Measurements from ENCODE around the gene KCNIP4. TPM values are rescaled to one million over a fixed set of nuclear protein-coding genes. Genes with fewer than 3 reads are reported as not detected.

Gene KCNIP4
- total and polyA plus RNA-seq, 2 experiments from 2014 or later = 0.69 to 1.00 TPM

- Histone ChIP-seq H3K4me1 (ENCODE audit: insufficient read depth) (no peaks in the 10 kb centered on the region), H3K9me3 (ENCODE audit: low read depth) (no peaks in the 10 kb centered on the region), H4K20me1 (ENCODE audit: insufficient read depth, poor library complexity, severe bottlenecking) (no peaks in the 10 kb centered on the region), H3K4me2 (no peak overlapping the region), H3K27me3 (no peaks in the 10 kb centered on the region), H3K27ac (no peak overlapping the region), H2AFZ (no peak overlapping the region), H3K79me2 (no peaks in the 10 kb centered on the region), H3K4me3 (no peak overlapping the region), H3K36me3 (replicated peaks; ENCODE audit: insufficient read depth, low read depth) (no peaks in the 10 kb centered on the region), H3K9me2 (replicated peaks; ENCODE audit: insufficient read depth) (no peaks in the 10 kb centered on the region)
- no peak for TF ChIP-seq EZH2 (IDR thresholded peaks at IDR 0.05; ENCODE audit: borderline replicate concordance)
- no peak for TF ChIP-seq EZH2phosphoT487 (IDR thresholded peaks at IDR 0.05; ENCODE audit: low read depth, severe bottlenecking, unreplicated experiment)
- TF ChIP-seq CTCF (IDR thresholded peaks at IDR 0.05; ENCODE audit: poor library complexity) = peak; percentile 85
- 38% methylated on average over 8 of the region's 8 CpGs for WGBS (ENCODE audit: low lambda C conversion rate, missing lambda C conversion rate)
- peak; percentile 75 for DNase-seq (ENCODE audit: low spot score)
These were observed 182.7 kb downstream of the KCNIP4 start for GRCh38 chr4:21765810-21766407.

DNA sequence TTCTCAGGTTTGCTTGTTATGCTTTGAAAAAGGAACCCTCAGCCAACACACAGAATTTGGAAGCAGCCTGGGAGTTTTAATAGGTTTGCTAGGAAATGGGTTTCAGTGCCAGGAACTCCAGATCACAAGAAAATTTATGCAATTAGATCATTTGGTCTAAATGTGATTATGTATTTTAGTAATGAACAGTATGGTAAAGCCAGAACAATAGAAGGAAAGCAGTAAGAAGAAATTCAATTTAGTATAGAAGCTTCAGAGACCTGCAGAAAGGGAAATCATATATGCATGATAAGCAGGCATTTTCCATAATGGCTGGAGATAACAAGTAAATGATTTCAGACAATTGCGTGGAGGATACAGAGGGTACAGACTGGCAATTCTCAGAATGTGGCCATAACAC is 184.7 kb downstream of the KCNIP4 start:
- Histone ChIP-seq H3K4me2 (no peak overlapping the region), H2AFZ (no peak overlapping the region), H4K20me1 (ENCODE audit: insufficient read depth, poor library complexity, severe bottlenecking) (no peaks in the 10 kb centered on the region), H3K9me3 (ENCODE audit: low read depth) (no peaks in the 10 kb centered on the region), H3K9me2 (replicated peaks; ENCODE audit: insufficient read depth) (no peaks in the 10 kb centered on the region), H3K27ac (no peak overlapping the region), H3K36me3 (replicated peaks; ENCODE audit: insufficient read depth, low read depth) (no peaks in the 10 kb centered on the region), H3K4me3 (no peak overlapping the region), H3K79me2 (no peaks in the 10 kb centered on the region), H3K27me3 (no peaks in the 10 kb centered on the region), H3K4me1 (ENCODE audit: insufficient read depth) (no peaks in the 10 kb centered on the region)
- TF ChIP-seq CTCF (IDR thresholded peaks at IDR 0.05; ENCODE audit: poor library complexity) (no peak), EZH2phosphoT487 (IDR thresholded peaks at IDR 0.05; ENCODE audit: low read depth, severe bottlenecking, unreplicated experiment) (no peak), EZH2 (IDR thresholded peaks at IDR 0.05; ENCODE audit: borderline replicate concordance) (no peak)
- 81% methylated on average over 1 of the region's 1 CpG for WGBS (ENCODE audit: low lambda C conversion rate, missing lambda C conversion rate)
- no peak for DNase-seq (ENCODE audit: low spot score)

- no peaks in the 10 kb centered on the region for H3K9me2 ChIP-seq (replicated peaks; ENCODE audit: insufficient read depth)
- no peak overlapping the region for H3K27ac ChIP-seq
- no peak for DNase-seq (ENCODE audit: low spot score)
- no peak overlapping the region for H2AFZ ChIP-seq
- no peaks in the 10 kb centered on the region for H3K36me3 ChIP-seq (replicated peaks; ENCODE audit: insufficient read depth, low read depth)
- H3K9me3 ChIP-seq (ENCODE audit: low read depth) = no peaks in the 10 kb centered on the region
- H3K4me2 ChIP-seq = no peak overlapping the region
- H4K20me1 ChIP-seq (ENCODE audit: insufficient read depth, poor library complexity, severe bottlenecking) = no peaks in the 10 kb centered on the region
- 78% methylated on average over 2 of the region's 2 CpGs for WGBS (ENCODE audit: low lambda C conversion rate, missing lambda C conversion rate)
- no peak for TF ChIP-seq EZH2 (IDR thresholded peaks at IDR 0.05; ENCODE audit: borderline replicate concordance)
- no peak for TF ChIP-seq CTCF (IDR thresholded peaks at IDR 0.05; ENCODE audit: poor library complexity)
- TF ChIP-seq EZH2phosphoT487 (IDR thresholded peaks at IDR 0.05; ENCODE audit: low read depth, severe bottlenecking, unreplicated experiment) = no peak
- no peak overlapping the region for H3K4me3 ChIP-seq
- peaks cover 2% of the 10 kb centered on the region for H3K4me1 ChIP-seq (ENCODE audit: insufficient read depth)
- H3K79me2 ChIP-seq = no peaks in the 10 kb centered on the region
- H3K27me3 ChIP-seq = no peaks in the 10 kb centered on the region
These were observed 191.3 kb downstream of the KCNIP4 start for GRCh38 chr4:21757248-21757647.

All from hepatocyte (in vitro differentiated cells).